Neuronal stem cell (in vitro differentiated cells): ENCODE data around the gene AFF3.

ENCODE experiments used
- DNase-seq: peaks from one replicate; pipeline ENCODE4 v3.0.0-alpha.2; 2013; ENCODE audit warnings: low spot score
- H2AFZ ChIP-seq: one replicate; pipeline ENCODE4 v1.6.1; 2013; ENCODE audit warnings: mild to moderate bottlenecking, low read length, inconsistent platforms
- H2AK5ac ChIP-seq: 2 replicates; pipeline ENCODE4 v1.6.1; 2013; ENCODE audit warnings: low read depth, mild to moderate bottlenecking, inconsistent platforms, low read length, moderate library complexity, mixed read lengths
- H2BK120ac ChIP-seq: 2 replicates; pipeline ENCODE4 v1.6.1; 2013; ENCODE audit warnings: low read depth, mild to moderate bottlenecking, inconsistent platforms, low read length, moderate library complexity, mixed read lengths
- H2BK12ac ChIP-seq: one replicate; pipeline ENCODE4 v1.6.1; 2013; ENCODE audit warnings: low read length, inconsistent platforms
- H2BK15ac ChIP-seq: 2 replicates; pipeline ENCODE4 v1.6.1; 2013; ENCODE audit warnings: mild to moderate bottlenecking, low read length, inconsistent platforms, mixed read lengths
- H2BK5ac ChIP-seq: one replicate; pipeline ENCODE4 v1.6.1; 2013; ENCODE audit warnings: inconsistent platforms, mild to moderate bottlenecking, low read length, moderate library complexity
- H3K14ac ChIP-seq: one replicate; pipeline ENCODE4 v1.6.1; 2013; ENCODE audit warnings: low read length, inconsistent platforms
- H3K18ac ChIP-seq: 2 replicates; pipeline ENCODE4 v1.6.1; 2013; ENCODE audit warnings: low read length, inconsistent platforms
- H3K23ac ChIP-seq: 2 replicates; pipeline ENCODE4 v1.6.1; 2013; ENCODE audit warnings: low read depth, mild to moderate bottlenecking, mixed read lengths, low read length, inconsistent platforms; ENCODE audit not compliant: poor library complexity
- H3K27ac ChIP-seq: replicated peaks from 3 replicates; pipeline ENCODE4 v1.5.1; 2013; ENCODE audit warnings: low read length, inconsistent platforms
- H3K27me3 ChIP-seq, 3 experiments: 2 replicates each; pipeline ENCODE4 v1.6.1; 2013; ENCODE audit warnings: low read length in 3 of 3, mild to moderate bottlenecking in 2 of 3, inconsistent platforms in 1 of 3, low read depth in 1 of 3, mixed read lengths in 1 of 3, moderate library complexity in 1 of 3; ENCODE audit not compliant: control insufficient read depth in 3 of 3, insufficient read depth in 3 of 3
- H3K36me3 ChIP-seq, 2 donors: replicated peaks in 1 of 2; 2 replicates each; pipeline ENCODE4 v1.6.1; 2013; ENCODE audit warnings: low read length in 2 of 2; ENCODE audit not compliant: control insufficient read depth in 2 of 2, insufficient read depth in 2 of 2
- H3K4ac ChIP-seq: 2 replicates; pipeline ENCODE4 v1.6.1; 2013; ENCODE audit warnings: inconsistent platforms, mild to moderate bottlenecking, low read length, moderate library complexity
- H3K4me1 ChIP-seq, 2 donors: 1 replicate in 1 of 2; 2 replicates in 1 of 2; pipeline ENCODE4 v1.6.1; 2013; ENCODE audit warnings: low read length in 2 of 2, low read depth in 1 of 2; ENCODE audit not compliant: control insufficient read depth in 2 of 2, insufficient read depth in 1 of 2
- H3K4me2 ChIP-seq: one replicate; pipeline ENCODE4 v1.6.1; 2013; ENCODE audit warnings: mild to moderate bottlenecking, low read length, inconsistent platforms; ENCODE audit not compliant: insufficient read depth, poor library complexity, severe bottlenecking
- H3K4me3 ChIP-seq, 2 donors: 2 replicates each; pipeline ENCODE4 v1.5.1; 2013; ENCODE audit warnings: low read length in 2 of 2, mild to moderate bottlenecking in 2 of 2, inconsistent platforms in 1 of 2, moderate library complexity in 1 of 2
- H3K79me1 ChIP-seq: one replicate; pipeline ENCODE4 v1.6.1; 2013; ENCODE audit warnings: low read depth, mild to moderate bottlenecking, inconsistent platforms, low read length, moderate library complexity
- H3K9ac ChIP-seq: one replicate; pipeline ENCODE4 v1.6.1; 2013; ENCODE audit warnings: mild to moderate bottlenecking, low read depth, low read length, inconsistent platforms; ENCODE audit not compliant: poor library complexity
- H3K9me3 ChIP-seq, 2 donors: replicated peaks in 1 of 2; 2 replicates each; pipeline versions ENCODE3 to v1.6.1; 2013; ENCODE audit warnings: low read length in 2 of 2, mild to moderate bottlenecking in 2 of 2, inconsistent platforms in 1 of 2, low read depth in 1 of 2, mixed read lengths in 1 of 2, moderate library complexity in 1 of 2; ENCODE audit not compliant: control insufficient read depth in 2 of 2, insufficient read depth in 1 of 2
- H4K8ac ChIP-seq: one replicate; pipeline ENCODE4 v1.6.1; 2013; ENCODE audit warnings: low read depth, mild to moderate bottlenecking, inconsistent platforms, low read length, moderate library complexity
- H4K91ac ChIP-seq: one replicate; pipeline ENCODE4 v1.6.1; 2013; ENCODE audit warnings: low read length, low read depth, mild to moderate bottlenecking, inconsistent platforms; ENCODE audit not compliant: poor library complexity
- WGBS, 2 donors: extraction: QIAGEN DNeasy Blood & Tissue Kit; methylation state at CpG; one replicate each; pipeline ENCODE4 v1.1.7; 2013; ENCODE audit warnings: missing lambda C conversion rate in 2 of 2, mixed read lengths in 1 of 2; ENCODE audit not compliant: insufficient read length in 2 of 2, insufficient replicate concordance in 1 of 2; ENCODE audit errors: extremely low coverage in 2 of 2; 5-methylcytosine and 5-hydroxymethylcytosine counted together

Gene AFF3

GRCh38 chr2:99719102-99719501 is 423.3 kb downstream of the AFF3 start:
- WGBS, 2 donors, result no CpG with 5 or more reads among the region's 1 CpG
- Histone ChIP-seq H3K9me3 (peaks cover 2 to 10% of the 10 kb centered on the region in 2 donors), H3K23ac (no peak overlapping the region), H3K4me3 (no peak overlapping the region), H3K36me3 (no peaks in the 10 kb centered on the region), H3K4me2 (no peak overlapping the region), H2BK5ac (no peak overlapping the region), H2AFZ (no peak overlapping the region), H3K14ac (no peak overlapping the region), H3K79me1 (no peaks in the 10 kb centered on the region), H2BK120ac (no peak overlapping the region), H3K18ac (no peak overlapping the region), H3K4me1 (no peaks in the 10 kb centered on the region), H3K27ac (no peak overlapping the region), H2AK5ac (no peak overlapping the region), H3K9ac (no peak overlapping the region), H3K4ac (no peak overlapping the region), H4K91ac (no peak overlapping the region), H3K27me3 (no peaks in the 10 kb centered on the region), H2BK12ac (no peak overlapping the region), H2BK15ac (no peak overlapping the region), H4K8ac (no peak overlapping the region)
- DNase-seq, result no peak

GRCh38 chr2:99715956-99716355 is 426.4 kb downstream of the AFF3 start:
- Histone ChIP-seq H2BK120ac (no peak overlapping the region), H2AFZ (no peak overlapping the region), H3K4me2 (no peak overlapping the region), H4K8ac (no peak overlapping the region), H3K9me3 (peaks cover 0 to 4% of the 10 kb centered on the region in 2 donors), H3K4ac (no peak overlapping the region), H3K4me1 (no peaks in the 10 kb centered on the region), H3K18ac (no peak overlapping the region), H3K27ac (no peak overlapping the region), H3K79me1 (no peaks in the 10 kb centered on the region), H4K91ac (no peak overlapping the region), H3K4me3 (no peak overlapping the region), H3K9ac (no peak overlapping the region), H2AK5ac (no peak overlapping the region), H2BK5ac (no peak overlapping the region), H3K23ac (no peak overlapping the region), H3K14ac (no peak overlapping the region), H2BK15ac (no peak overlapping the region), H3K27me3 (no peaks in the 10 kb centered on the region), H3K36me3 (no peaks in the 10 kb centered on the region), H2BK12ac (no peak overlapping the region)
- no peak for DNase-seq
- WGBS, 2 donors, result no CpG with 5 or more reads among the region's 2 CpGs

DNA sequence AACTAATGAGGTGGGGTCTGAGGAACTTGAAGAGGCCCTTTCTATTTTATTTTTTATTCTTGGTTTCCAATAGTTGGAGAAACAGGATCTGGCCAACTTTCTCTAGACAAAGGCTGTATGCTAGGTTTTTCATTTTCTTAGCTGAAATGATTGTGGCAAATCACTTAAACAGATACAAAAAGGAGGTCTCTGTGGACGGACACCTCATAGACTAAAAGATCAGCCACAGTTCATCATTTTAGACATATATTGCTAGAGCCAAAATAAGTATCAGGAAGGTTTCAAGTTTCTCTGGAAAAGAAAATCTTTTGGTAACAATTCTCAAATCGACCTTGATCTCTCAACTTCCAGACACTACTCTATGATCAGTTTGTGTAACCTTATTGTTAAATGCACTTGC is 428.0 kb downstream of the AFF3 start:
- Histone ChIP-seq H3K36me3 (no peaks in the 10 kb centered on the region), H4K8ac (no peak overlapping the region), H4K91ac (no peak overlapping the region), H2BK12ac (no peak overlapping the region), H3K9ac (no peak overlapping the region), H3K27me3 (no peaks in the 10 kb centered on the region), H3K18ac (no peak overlapping the region), H3K79me1 (no peaks in the 10 kb centered on the region), H3K27ac (no peak overlapping the region), H2BK15ac (no peak overlapping the region), H3K4me1 (no peaks in the 10 kb centered on the region), H2BK120ac (no peak overlapping the region), H3K4me3 (no peak overlapping the region), H2AFZ (no peak overlapping the region), H3K14ac (no peak overlapping the region), H3K9me3 (no peaks in the 10 kb centered on the region), H2BK5ac (no peak overlapping the region), H3K23ac (no peak overlapping the region), H3K4me2 (no peak overlapping the region), H3K4ac (no peak overlapping the region), H2AK5ac (no peak overlapping the region)
- no CpG with 5 or more reads among the region's 2 CpGs for WGBS, 2 donors
- DNase-seq, result no peak

DNA sequence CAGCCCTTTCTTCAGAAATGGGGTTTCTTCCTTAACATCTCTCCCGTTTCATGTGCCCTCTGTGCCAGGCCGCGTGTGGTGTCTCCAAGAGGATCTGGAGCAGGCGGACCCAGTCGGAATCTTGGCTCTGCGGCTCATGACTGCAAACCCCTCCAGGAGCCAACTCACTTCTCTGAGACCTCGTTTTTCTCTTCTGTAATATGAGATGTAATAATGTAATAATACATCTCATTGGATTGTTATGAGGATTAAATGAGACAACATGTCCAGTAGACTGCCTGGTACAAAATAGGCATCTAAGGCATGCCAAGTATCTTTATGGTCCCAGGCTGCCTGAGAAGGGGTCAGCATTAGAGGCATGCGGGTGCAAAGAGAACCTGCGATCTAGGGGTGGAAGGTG is 431.2 kb downstream of the AFF3 start:
- Histone ChIP-seq H2BK120ac (no peak overlapping the region), H3K27ac (no peak overlapping the region)

More for the DNA sequence above, 431.2 kb downstream of the AFF3 start:
- no peak overlapping the region for H3K4ac ChIP-seq
- no peaks in the 10 kb centered on the region for H3K36me3 ChIP-seq
- no CpG with 5 or more reads among the region's 9 CpGs for WGBS, 2 donors
- no peak overlapping the region for H4K8ac ChIP-seq
- H3K27me3 ChIP-seq, result no peaks in the 10 kb centered on the region
- no peak overlapping the region for H3K4me2 ChIP-seq
- H3K79me1 ChIP-seq, result no peaks in the 10 kb centered on the region
- H2BK12ac ChIP-seq, result no peak overlapping the region
- H2AFZ ChIP-seq, result no peak overlapping the region
- H3K9me3 ChIP-seq, result no peaks in the 10 kb centered on the region
- H2AK5ac ChIP-seq, result no peak overlapping the region
- H3K9ac ChIP-seq, result no peak overlapping the region
- H2BK5ac ChIP-seq, result no peak overlapping the region
- no peak overlapping the region for H3K23ac ChIP-seq
- no peak overlapping the region for H3K4me3 ChIP-seq
- H3K18ac ChIP-seq, result no peak overlapping the region
- DNase-seq, result no peak
- H2BK15ac ChIP-seq, result no peak overlapping the region
- no peak overlapping the region for H3K14ac ChIP-seq
- H3K4me1 ChIP-seq, result peaks cover 0 to 16% of the 10 kb centered on the region in 2 donors
- no peak overlapping the region for H4K91ac ChIP-seq
